NB4 (cell line): ENCODE data around the gene IGFL2.

ENCODE experiments used
- DNase-seq: peaks from one replicate; pipeline ENCODE4 v3.0.0; 2010; ENCODE audit warnings: low read depth
- H3K4me3 ChIP-seq: one replicate; pipeline ENCODE4 v1.5.1; 2011; ENCODE audit warnings: mild to moderate bottlenecking, low read depth, low read length, moderate library complexity
- MYC ChIP-seq: IDR thresholded peaks from 2 replicates; pipeline ENCODE4 v1.6.1; 2011; ENCODE audit warnings: low read depth, low read length
- POLR2A ChIP-seq: IDR thresholded peaks from 2 replicates; pipeline ENCODE4 v1.6.1; 2011; ENCODE audit warnings: mild to moderate bottlenecking; ENCODE audit not compliant: insufficient read length; ENCODE audit errors: extremely low read depth
- TF ChIP-seq, protein P1 (sequence below): IDR thresholded peaks from one replicate; pipeline ENCODE4 v1.5.1; 2012; ENCODE audit warnings: low read depth, low read length
- TF ChIP-seq, protein P2 (sequence below): IDR thresholded peaks from 2 replicates; pipeline ENCODE4 v1.6.1; 2011; ENCODE audit warnings: low read depth, low read length

Gene IGFL2

GRCh38 chr19:46124638-46125115, 23.4 kb upstream of the IGFL2 start, which contains the start of gene IGFL3:
TSS of gene IGFL3 (minus strand) at chr19:46124688. CDS start at chr19:46124649, 39 bp downstream.
- TF ChIP-seq, protein P1, sequence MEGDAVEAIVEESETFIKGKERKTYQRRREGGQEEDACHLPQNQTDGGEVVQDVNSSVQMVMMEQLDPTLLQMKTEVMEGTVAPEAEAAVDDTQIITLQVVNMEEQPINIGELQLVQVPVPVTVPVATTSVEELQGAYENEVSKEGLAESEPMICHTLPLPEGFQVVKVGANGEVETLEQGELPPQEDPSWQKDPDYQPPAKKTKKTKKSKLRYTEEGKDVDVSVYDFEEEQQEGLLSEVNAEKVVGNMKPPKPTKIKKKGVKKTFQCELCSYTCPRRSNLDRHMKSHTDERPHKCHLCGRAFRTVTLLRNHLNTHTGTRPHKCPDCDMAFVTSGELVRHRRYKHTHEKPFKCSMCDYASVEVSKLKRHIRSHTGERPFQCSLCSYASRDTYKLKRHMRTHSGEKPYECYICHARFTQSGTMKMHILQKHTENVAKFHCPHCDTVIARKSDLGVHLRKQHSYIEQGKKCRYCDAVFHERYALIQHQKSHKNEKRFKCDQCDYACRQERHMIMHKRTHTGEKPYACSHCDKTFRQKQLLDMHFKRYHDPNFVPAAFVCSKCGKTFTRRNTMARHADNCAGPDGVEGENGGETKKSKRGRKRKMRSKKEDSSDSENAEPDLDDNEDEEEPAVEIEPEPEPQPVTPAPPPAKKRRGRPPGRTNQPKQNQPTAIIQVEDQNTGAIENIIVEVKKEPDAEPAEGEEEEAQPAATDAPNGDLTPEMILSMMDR, result no peak
- TF ChIP-seq MYC (no peak), POLR2A (no peak)
- TF ChIP-seq, protein P2, sequence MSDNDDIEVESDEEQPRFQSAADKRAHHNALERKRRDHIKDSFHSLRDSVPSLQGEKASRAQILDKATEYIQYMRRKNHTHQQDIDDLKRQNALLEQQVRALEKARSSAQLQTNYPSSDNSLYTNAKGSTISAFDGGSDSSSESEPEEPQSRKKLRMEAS, result no peak
- H3K4me3 ChIP-seq, result no peak within 1 kb of the TSS
- peak; percentile 18 for DNase-seq

DNA sequence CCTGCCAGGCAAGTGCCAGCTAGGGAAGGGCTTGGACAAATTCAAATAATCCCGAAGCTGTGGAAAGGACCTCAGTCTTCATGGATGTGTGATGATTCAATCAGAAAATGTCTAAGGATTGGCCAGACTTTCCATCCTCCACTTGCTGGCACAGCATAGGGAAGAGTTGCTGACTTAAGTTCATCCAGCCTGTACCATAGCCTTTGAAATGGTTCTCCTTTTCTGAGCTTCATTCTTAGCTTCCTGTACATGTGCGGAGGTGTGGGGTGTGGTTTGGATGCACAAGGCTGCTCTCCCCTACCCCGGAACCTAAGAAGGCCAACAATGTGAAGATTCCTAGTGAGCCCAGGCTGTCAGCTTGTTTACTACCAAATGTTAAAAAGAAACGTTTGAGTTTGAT, 22.6 kb upstream of the IGFL2 start:
- DNase-seq, result peak; percentile 12
- TF ChIP-seq POLR2A (no peak), MYC (no peak)
- TF ChIP-seq, protein P1, result no peak
- TF ChIP-seq, protein P2, result no peak
- no peak overlapping the region for H3K4me3 ChIP-seq

GRCh38 chr19:46126086-46126580, 21.9 kb upstream of the IGFL2 start:
- no peak for DNase-seq
- no peak overlapping the region for H3K4me3 ChIP-seq
- TF ChIP-seq MYC, result no peak
- TF ChIP-seq, protein P1, result no peak
- TF ChIP-seq POLR2A, result no peak
- TF ChIP-seq, protein P2, result no peak

DNA sequence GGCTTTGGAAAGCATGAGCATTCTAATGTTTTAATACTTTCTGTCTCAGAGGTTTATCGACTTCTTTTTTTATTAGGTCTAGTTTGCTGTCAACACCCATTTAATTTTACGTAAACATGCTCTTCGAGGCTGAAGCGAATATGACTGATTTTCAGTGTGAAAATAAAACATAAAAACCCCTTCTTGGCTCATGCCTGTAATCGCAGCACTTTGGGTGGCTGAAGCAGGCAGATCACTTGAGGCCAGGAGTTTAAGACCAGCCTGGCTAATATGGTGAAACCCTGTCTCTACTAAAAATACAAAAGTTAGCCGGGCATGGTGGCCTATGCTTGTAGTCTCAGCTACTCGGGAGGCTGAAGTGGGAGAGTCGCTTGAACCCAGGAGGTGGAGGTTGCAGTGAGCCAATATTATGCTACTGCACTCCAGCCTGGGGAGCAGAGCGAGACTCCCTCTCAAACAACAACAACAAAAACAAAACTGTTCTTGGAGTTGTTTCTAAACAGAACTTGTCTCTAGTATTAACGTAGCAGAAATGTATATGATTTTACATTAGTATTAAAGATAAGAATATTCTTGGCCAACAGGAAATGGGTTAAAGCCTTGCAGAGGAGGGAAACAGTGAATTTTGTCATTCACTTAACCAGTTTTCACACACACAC, 16.4 kb upstream of the IGFL2 start:
- DNase-seq, result no peak
- no peak overlapping the region for H3K4me3 ChIP-seq
- TF ChIP-seq, protein P2, result no peak
- TF ChIP-seq POLR2A, result no peak
- TF ChIP-seq, protein P1, result no peak
- no peak for TF ChIP-seq MYC

DNA sequence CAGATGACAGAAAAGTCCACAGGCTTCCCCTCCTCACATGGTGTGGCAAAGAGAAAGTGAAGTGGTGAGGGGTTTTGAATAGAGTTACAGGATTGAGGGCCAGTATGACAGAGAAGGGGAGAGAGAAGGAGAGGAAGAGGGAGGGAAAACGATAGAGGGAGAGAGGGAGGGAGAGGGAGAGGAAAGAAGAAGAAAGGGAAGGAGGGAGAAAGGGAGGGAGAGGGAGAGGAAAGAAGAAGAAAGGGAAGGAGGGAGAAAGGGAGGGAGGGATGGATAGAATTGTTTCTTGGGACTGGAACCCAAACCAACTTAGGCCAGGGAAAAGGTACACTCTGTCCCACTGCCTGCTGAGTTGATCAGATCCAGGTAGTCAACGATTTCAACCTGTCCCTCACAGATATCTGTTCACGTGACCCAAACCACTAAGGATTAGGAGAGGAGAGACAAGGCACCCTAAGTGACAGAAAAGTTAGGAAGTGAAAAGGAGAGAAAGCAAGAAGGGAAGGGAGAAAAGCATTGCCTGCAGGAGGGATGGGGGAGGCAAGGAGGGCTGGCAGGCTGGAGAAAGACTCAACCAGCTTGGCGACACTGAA, 15.4 kb upstream of the IGFL2 start:
- DNase-seq, result no peak
- no peak overlapping the region for H3K4me3 ChIP-seq
- TF ChIP-seq, protein P1, result no peak
- TF ChIP-seq MYC (no peak), POLR2A (no peak)
- TF ChIP-seq, protein P2, result no peak
